GM18507 (cell line): ENCODE data around the gene POLE.

Experiments
- DNase-seq: peaks from one replicate; pipeline ENCODE4 v3.0.0; 2011; ENCODE audit warnings: low read depth; ENCODE audit not compliant: insufficient read length; ENCODE audit errors: extremely low spot score
- FAIRE-seq: peaks from 2 replicates; lab custom pipeline; 2011; peaks lifted over from hg19 to GRCh38; lab: Jason Lieb, UNC

Gene POLE

GRCh38 chr12:132588821-132589669 lies 98.1 kb downstream of the POLE start:
- FAIRE-seq, result no peak
- DNase-seq, result no peak

- no peak for FAIRE-seq
Observed at GRCh38 chr12:132588319-132588718, 98.8 kb downstream of the POLE start.

GRCh38 chr12:132587781-132588180 lies 99.4 kb downstream of the POLE start:
- FAIRE-seq (no peak), DNase-seq (no peak)

More at GRCh38 chr12:132588319-132588718, 98.8 kb downstream of the POLE start:
- DNase-seq, result no peak

DNA sequence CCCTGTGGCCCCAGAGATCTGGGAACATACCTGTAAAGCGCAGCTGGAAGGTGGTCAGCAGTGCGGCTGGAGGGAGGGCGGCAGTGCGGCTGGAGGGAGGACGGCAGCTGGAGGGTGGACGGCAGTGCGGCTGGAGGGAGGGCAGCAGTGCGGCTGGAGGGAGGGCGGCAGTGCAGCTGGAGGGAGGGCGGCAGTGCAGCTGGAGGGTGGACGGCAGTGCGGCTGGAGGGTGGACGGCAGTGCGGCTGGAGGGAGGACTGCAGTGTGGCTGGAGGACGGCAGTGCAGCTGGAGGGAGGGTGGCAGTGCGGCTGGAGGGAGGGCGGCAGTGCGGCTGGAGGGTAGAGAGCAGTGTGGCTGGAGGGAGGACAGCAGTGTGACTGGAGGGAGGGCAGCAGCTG lies 100.2 kb downstream of the POLE start:
- DNase-seq (no peak), FAIRE-seq (no peak)

DNA sequence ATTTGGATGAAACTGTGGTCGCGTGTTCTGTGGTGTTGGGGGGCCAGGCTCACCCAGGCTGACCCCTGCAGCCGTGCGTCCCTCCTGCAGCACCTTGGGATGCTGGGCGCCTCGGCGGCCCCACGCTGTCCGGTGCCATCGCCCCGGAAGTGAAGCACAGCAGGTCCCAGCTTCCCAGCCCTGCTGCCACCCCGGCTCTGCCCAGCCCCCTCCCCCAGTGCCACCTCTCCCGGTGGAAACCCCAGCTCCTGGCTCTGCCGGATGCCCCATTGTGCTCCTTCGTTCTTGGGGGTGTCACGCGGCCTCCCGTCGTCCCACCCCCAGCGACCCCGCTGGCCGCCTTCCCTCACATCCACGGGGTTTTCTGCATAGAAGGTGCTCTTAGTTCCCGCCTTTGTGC lies 102.0 kb downstream of the POLE start:
- no peak for FAIRE-seq
- DNase-seq, result no peak

DNA sequence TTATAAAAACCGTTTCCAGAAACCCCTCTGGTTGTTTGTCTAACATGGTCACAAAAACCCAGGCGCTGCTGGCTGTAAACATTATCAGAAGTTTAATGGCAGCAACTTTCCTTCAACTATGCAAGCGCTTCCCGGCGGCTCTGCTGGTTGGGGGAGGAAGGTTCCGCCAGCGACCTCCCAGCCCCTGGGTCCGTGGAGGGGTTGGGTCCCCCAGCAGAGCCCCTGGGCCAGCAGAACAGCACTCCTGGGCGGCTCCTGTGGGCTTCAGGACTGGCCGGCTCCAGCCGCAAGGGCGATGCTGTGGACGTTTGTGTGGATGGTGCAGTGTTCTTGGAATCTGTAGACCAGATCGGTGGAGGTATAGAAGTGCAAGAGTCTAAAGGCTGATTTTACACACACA lies 102.7 kb downstream of the POLE start:
- FAIRE-seq (no peak), DNase-seq (no peak)

DNA sequence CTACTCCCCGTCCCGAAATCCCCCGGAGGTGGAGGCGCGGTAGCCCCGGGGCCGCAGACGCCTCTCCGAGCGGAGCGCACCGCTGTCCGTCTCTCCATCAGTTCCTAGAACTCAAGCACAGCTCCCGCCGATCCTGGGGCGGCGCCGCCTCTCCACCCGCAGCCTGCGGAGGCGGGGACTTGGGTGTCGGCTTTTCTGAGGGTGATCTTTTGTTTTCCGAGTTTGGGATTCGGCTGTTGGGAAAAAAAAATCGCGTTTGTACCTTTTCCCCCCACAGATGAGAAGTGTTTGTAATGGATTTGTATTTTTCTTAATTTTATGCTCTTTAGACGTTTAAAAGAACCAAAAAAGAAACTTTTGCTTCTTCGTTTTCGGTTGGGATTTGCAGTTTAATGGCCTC lies 103.4 kb downstream of the POLE start:
- FAIRE-seq, result no peak

GRCh38 chr12:132583411-132583710 lies 103.8 kb downstream of the POLE start:
- DNase-seq (no peak), FAIRE-seq (no peak)

More for the DNA sequence above, 103.4 kb downstream of the POLE start:
- DNase-seq, result no peak

DNA sequence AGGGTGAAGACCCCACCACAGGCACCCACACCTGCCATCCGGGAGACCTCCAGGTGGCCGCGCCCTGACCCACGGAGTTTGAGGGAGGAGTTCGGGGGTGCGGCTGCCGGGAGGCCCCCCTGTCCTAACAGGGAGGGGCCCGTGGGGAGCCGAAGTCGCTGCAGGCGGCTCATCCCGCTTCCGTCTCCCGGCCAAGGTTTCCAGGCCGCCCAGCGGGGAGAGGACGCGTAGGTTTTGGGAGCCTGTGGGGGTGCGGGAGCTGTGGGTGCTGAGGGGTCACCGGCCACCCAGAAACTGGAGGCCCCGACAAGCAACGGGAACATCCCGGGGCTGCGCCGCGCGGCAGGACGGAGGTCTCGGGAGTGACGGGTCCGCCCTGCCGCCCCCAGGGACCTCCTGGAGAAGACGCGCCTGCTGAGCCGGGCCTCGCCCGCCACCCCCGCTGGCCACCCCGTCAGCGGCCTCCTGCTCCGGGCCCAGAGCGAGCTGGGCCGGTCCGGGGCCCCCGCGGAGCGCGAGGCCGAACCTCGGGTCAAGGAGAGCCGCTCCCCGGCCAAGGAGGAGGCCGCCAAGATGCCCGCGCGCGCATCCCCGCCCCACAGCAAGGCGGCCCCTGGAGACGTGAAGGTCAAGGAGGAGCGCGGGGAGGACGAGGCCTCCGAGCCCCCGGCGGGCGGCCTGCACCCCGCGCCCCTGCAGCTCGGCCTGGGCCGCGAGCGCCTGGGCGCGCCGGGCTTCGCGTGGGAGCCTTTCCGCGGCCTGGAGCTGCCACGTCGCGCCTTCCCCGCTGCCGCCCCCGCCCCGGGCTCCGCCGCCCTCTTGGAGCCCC lies 104.3 kb downstream of the POLE start:
- DNase-seq (no peak), FAIRE-seq (no peak)

DNA sequence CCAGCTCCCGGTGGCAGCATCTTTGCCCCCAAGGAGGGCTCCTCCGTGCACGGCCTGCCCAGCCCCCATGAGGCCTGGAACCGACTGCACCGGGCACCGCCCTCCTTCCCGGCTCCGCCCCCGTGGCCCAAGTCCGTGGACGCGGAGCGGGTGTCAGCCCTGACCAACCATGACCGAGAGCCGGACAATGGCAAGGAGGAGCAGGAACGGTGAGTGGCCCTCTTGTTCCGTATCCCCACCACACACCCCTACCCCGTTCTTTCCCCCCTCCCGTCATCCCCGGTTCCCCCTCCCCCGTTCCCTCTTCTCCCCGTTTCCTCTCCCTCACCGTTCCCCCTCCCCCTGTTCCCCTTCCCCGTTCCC lies 105.1 kb downstream of the POLE start:
- FAIRE-seq, result no peak

GRCh38 chr12:132581348-132582057 lies 105.6 kb downstream of the POLE start:
- no peak for FAIRE-seq

More for the DNA sequence above, 105.1 kb downstream of the POLE start:
- no peak for DNase-seq

DNA sequence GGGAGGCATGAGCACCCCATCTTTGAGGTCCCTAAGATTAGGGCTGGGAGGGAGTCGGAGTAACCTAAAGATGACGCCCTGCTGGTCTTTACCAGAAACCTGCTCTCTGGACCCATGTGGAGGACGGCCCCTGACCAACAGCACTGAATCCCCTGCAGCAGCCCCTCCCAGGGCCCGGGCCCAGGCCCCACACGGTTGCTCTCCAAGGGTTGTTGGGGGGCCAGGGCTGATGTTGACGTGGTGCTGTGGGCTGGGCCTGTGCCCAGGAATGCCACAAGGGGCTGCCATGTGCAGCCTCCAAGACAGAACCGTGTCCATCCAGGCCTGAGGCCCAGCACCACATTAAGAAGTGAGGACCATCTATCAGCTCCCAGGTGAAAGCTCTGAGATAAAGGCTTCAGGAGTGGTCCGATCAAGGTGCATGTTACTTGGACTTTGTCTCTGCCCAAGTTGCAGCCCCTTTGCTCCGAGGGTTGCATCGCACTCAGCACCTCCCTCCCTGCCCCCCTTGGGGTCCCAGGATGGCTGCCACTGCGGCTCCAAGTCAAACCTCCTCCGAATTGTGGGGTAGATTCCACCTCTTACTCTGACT lies 106.3 kb downstream of the POLE start:
- DNase-seq (no peak), FAIRE-seq (no peak)

More at GRCh38 chr12:132581348-132582057, 105.6 kb downstream of the POLE start:
- no peak for DNase-seq

GRCh38 chr12:132579744-132580143 lies 107.4 kb downstream of the POLE start:
- DNase-seq (no peak), FAIRE-seq (no peak)

DNA sequence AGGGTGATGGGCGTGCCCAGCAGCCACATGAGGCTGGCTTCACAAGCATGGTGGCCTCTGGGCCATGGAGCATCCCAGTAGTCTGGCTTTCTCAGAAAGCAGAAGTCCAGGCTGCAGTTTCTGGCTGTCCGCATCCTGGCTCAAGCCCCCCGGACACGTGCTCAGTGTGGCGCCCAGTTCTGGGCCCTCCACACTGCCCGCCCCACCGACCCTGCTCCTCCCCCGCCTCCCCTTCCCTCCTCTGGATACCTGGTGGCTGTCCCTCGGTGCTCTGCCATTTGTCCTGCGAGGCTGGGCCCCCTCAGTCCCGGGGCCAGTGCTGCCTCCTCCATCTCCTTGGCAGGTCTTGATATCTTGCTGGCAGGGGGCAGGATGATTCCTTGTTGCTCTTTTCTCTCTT lies 108.3 kb downstream of the POLE start:
- no peak for DNase-seq
- FAIRE-seq, result no peak

DNA sequence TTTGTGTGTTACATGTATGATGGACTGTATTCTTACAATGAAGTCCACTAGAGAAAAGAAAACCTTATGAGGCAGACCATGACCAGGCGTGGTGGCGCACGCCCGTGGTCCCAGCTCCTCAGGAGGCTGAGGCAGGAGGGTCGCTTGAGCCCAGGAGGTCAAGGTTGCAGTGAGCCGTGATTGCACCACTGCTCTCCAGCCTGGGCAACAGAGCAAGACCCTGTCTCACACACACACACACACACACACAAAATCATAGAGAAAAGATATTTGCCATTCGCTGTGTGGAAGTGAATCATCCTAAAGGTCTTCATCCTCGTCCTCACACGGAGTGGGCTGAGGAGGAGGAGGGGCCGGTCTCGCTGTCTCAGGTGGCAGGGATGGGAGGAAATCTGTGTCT lies 109.0 kb downstream of the POLE start:
- no peak for DNase-seq
- FAIRE-seq, result no peak

DNA sequence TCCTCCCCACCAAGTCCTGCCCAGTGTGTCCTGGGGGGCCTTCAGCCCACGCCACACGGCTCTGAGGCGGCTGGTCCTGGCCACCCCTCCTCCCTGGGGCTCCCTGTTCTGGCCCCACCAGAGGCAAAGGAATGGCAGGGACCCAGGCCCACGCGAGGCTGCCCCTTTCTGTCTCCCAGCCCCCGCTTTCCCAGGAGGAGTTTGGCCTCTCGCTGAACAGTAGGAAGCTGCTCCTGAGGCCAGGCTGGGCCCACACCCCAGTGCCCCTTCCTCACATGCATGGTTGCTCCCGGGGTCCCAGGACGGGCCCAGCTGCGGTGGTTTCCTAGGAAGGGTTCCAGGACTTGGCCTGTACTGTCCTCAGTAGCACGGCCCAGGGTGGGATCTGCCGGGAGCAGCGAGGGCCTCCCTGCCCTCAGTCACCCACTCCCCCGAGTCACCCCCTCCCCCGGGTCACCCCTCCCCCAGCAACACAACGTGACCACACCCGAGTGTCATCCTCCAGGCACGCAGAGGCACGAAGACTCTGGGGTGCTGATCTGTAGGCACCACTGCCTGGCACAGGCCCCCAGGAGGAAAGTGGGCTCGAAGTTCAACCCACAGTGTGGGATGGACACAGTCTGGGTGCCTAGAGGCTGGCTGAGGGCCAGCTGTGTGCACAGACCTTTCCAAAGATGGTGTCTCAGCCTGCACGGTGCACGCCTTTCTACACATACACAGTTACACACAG lies 109.8 kb downstream of the POLE start:
- FAIRE-seq, result no peak

DNA sequence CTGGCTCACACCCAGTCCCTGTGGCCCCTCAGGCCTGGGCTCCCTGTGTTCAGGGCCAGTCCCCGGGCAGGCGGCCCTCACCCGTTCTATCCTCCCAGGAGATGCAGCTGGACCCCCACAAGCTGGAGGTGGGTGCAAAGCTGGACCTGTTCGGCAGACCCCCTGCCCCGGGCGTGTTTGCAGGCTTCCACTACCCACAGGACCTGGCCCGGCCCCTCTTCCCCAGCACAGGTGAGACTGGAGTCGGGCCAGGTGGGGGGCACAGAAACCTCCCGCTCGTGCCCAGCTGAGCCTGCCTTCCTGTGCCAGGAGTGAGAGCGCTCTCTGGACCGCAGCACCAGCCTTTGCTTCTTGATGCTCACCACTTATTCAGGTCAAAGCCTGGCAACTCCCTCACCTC lies 110.4 kb downstream of the POLE start:
- no peak for FAIRE-seq

More for the DNA sequence above, 109.8 kb downstream of the POLE start:
- no peak for DNase-seq

GRCh38 chr12:132575661-132576060 lies 111.5 kb downstream of the POLE start:
- DNase-seq, result no peak
- no peak for FAIRE-seq

More for the DNA sequence above, 110.4 kb downstream of the POLE start:
- DNase-seq, result no peak

- FAIRE-seq, result no peak
- no peak for DNase-seq
Observed at GRCh38 chr12:132574271-132574996, 112.7 kb downstream of the POLE start.
